H54 (cell line): ENCODE data around the gene GRK1.

Experiments used
- DNase-seq: peaks from one replicate; pipeline ENCODE4 v3.0.0; 2011; ENCODE audit warnings: low spot score, mixed read lengths; ENCODE audit not compliant: insufficient read length
- FAIRE-seq: peaks from 3 replicates; lab custom pipeline; 2011; peaks lifted over from hg19 to GRCh38; lab: Jason Lieb, UNC
- POLR2A ChIP-seq: IDR thresholded peaks from 2 replicates; pipeline ENCODE4 v1.6.1; 2011; ENCODE audit warnings: low read depth, mild to moderate bottlenecking, low read length

Gene GRK1

DNA sequence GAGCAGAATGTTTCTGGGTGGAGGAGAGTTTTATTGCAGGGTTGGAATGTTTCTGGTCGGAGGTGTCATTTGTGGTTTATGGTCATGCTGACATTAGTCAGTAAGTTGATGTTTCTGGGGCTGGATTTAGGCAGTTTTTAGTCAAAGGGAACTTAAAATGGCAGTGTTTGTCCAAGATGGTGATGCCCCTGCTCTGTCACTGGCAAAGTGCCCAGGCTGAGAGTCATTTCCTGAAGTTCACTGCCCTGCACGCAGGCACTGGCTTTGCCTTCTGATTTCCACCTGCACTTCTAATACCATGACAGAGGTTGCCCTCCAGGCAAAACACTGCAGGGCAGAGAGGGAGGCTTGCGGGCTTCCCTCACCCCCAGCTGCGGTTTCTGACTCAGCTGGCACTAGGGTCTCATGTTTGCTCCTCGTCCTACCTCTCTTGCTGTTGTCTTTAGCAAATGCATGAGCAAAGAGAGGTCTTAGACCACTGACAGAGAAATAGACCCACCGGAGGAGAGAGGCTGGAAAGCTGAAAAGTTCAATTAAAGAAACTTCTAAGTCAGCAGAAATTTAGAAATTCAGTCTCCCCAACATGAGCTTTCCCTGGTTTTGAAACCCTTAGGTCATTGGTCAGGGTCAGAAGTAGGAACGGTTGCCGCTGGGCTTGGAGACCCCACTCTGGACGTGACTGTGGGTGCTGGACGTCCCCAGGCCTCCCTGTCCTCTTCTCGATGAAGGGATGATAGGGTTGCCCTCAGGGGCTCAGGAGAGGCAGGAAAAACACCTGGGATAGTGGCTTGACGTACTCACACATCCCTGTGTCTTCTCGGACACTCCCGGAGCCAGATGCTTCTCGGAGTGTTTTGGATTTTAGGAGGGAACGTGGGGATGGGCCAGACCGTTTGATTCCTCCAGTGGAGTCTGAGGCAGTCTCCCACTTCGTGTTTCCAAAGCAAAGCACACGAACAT is 118.3 kb downstream of the GRK1 start:
- TF ChIP-seq POLR2A, result no peak
- peak; percentile 98 for FAIRE-seq
- peak; percentile 98 for DNase-seq

GRCh38 chr13:113786262-113786841 is 119.3 kb downstream of the GRK1 start:
- TF ChIP-seq POLR2A, result peak; percentile 11; the same call in 1 of the 2 replicates
- DNase-seq (peak; percentile 94), FAIRE-seq (no peak)
